B cell (primary cell): Measurements from ENCODE around the gene LPCAT1. TPM values are rescaled to one million over a fixed set of nuclear protein-coding genes. Genes with fewer than 3 reads are reported as not detected.
A peak's percentile ranks its signal among the peaks of the same experiment; 100 is the strongest.

Experiments used
- ATAC-seq: fragments of 200-7000 bp; cut with Tn5 transposase; one replicate; pipeline ENCODE4 v1.10.0; 2021; ENCODE audit warnings: low read depth, mild to moderate bottlenecking, moderate number of reproducible peaks, moderate library complexity
- CTCF ChIA-PET: fragments of 350-600 bp; sonication (Branson Sonifier 250); formaldehyde crosslinking; loops from one replicate; lab custom pipeline; 2021; ENCODE audit warnings: antibody characterized with exemption, inconsistent platforms; lab: Charles Lee
- POLR2A ChIA-PET: fragments of 350-600 bp; sonication (Branson Sonifier 250); formaldehyde crosslinking; loops from one replicate; lab custom pipeline; 2021; ENCODE audit warnings: antibody characterized with exemption; lab: Charles Lee
- DNase-seq: peaks from one replicate; pipeline ENCODE4 v3.0.0; 2013
- H2AFZ ChIP-seq: 2 replicates; pipeline ENCODE4 v1.6.1; 2012; ENCODE audit warnings: mild to moderate bottlenecking, low read depth, low read length; ENCODE audit not compliant: insufficient read depth, poor library complexity, severe bottlenecking
- H3K27ac ChIP-seq, 2 donors: 1 replicate in 1 of 2; 2 replicates in 1 of 2; pipeline ENCODE4 v1.5.1; 2012 to 2013; ENCODE audit warnings: low read length in 2 of 2, mild to moderate bottlenecking in 2 of 2, moderate library complexity in 1 of 2
- H3K27me3 ChIP-seq, 4 experiments: fragments of 200-600 bp in 1 of 4; sonication (generic) in 1 of 4; replicated peaks in 1 of 4; 1 replicate in 2 of 4; 2 replicates in 2 of 4; pipeline versions ENCODE4 v1.6.1 to v1.7.0; 2013 to 2016; ENCODE audit warnings: low read length in 3 of 4, mild to moderate bottlenecking in 2 of 4, mixed read lengths in 1 of 4, moderate library complexity in 1 of 4; ENCODE audit not compliant: insufficient read depth in 4 of 4, control insufficient read depth in 3 of 4; ENCODE audit errors: control extremely low read depth in 1 of 4
- H3K36me3 ChIP-seq, 2 experiments: replicated peaks in 1 of 2; 1 replicate in 1 of 2; 2 replicates in 1 of 2; pipeline versions ENCODE4 v1.6.1 to v1.7.1; 2013; ENCODE audit warnings: low read length in 1 of 2; ENCODE audit not compliant: insufficient read depth in 2 of 2, control insufficient read depth in 1 of 2; ENCODE audit errors: control extremely low read depth in 1 of 2, extremely low read depth in 1 of 2
- H3K4me1 ChIP-seq, 2 donors: fragments of 200-600 bp in 1 of 2; sonication (generic) in 1 of 2; 1 replicate in 1 of 2; 2 replicates in 1 of 2; pipeline versions ENCODE4 v1.5.1 to v1.6.1; 2013 to 2017; ENCODE audit warnings: low read length in 2 of 2; ENCODE audit not compliant: control insufficient read depth in 2 of 2, insufficient read depth in 2 of 2
- H3K4me2 ChIP-seq: replicated peaks from 2 replicates; pipeline ENCODE3; 2012; ENCODE audit warnings: mild to moderate bottlenecking, low read depth, low read length; ENCODE audit not compliant: poor library complexity, severe bottlenecking
- H3K4me3 ChIP-seq, 5 experiments: fragments of 200-600 bp in 1 of 5; sonication (generic) in 1 of 5; 1 replicate in 3 of 5; 2 replicates in 2 of 5; pipeline versions ENCODE4 v1.5.1 to v1.7.0; 2011 to 2016; ENCODE audit warnings: low read length in 4 of 5, mild to moderate bottlenecking in 4 of 5, low read depth in 2 of 5, control low read depth in 1 of 5, moderate library complexity in 1 of 5; ENCODE audit not compliant: insufficient read depth in 1 of 5; ENCODE audit errors: control extremely low read depth in 1 of 5, extremely low read depth in 1 of 5
- H3K79me2 ChIP-seq: fragments of 200-600 bp; sonication (generic); one replicate; pipeline ENCODE4 v1.6.0; 2016; ENCODE audit warnings: low read length; ENCODE audit not compliant: control insufficient read depth, insufficient read depth
- H3K9ac ChIP-seq: fragments of 200-600 bp; sonication (generic); 2 replicates; pipeline ENCODE4 v1.6.1; 2017; ENCODE audit warnings: mild to moderate bottlenecking, low read length, moderate library complexity
- H3K9me3 ChIP-seq, 3 donors: one replicate each; pipeline versions ENCODE4 v1.6.1 to v1.7.1; 2013; ENCODE audit warnings: low read length in 2 of 3; ENCODE audit not compliant: control insufficient read depth in 2 of 3, insufficient read depth in 1 of 3; ENCODE audit errors: control extremely low read depth in 1 of 3
- H4K20me1 ChIP-seq: 2 replicates; pipeline ENCODE4 v1.6.0; 2012; ENCODE audit warnings: mild to moderate bottlenecking, low read length; ENCODE audit not compliant: insufficient read depth, control insufficient read depth, poor library complexity, severe bottlenecking
- H3K27ac Mint-ChIP-seq: one replicate; pipeline ENCODE4 v1.8.0; 2021; ENCODE audit warnings: mixed read lengths
- H3K27me3 Mint-ChIP-seq: one replicate; pipeline ENCODE4 v1.8.0; 2021; ENCODE audit warnings: mixed read lengths
- H3K4me1 Mint-ChIP-seq: one replicate; pipeline ENCODE4 v1.8.0; 2021; ENCODE audit warnings: mixed read lengths
- H3K4me3 Mint-ChIP-seq: one replicate; pipeline ENCODE4 v1.8.0; 2021; ENCODE audit warnings: mixed read lengths
- H3K9me3 Mint-ChIP-seq: one replicate; pipeline ENCODE4 v1.8.0; 2022; ENCODE audit warnings: mixed read lengths; ENCODE audit not compliant: insufficient read depth
- EZH2 ChIP-seq: IDR thresholded peaks from 2 replicates; pipeline ENCODE4 v1.6.1; 2012; ENCODE audit warnings: borderline replicate concordance, low read depth, mild to moderate bottlenecking, moderate library complexity, low read length; ENCODE audit not compliant: insufficient read depth, poor library complexity, severe bottlenecking
- WGBS: methylation state at CpG from one replicate; pipeline ENCODE4 v1.1.5; 2013; ENCODE audit warnings: missing lambda C conversion rate; ENCODE audit not compliant: insufficient coverage; 5-methylcytosine and 5-hydroxymethylcytosine counted together
- intact Hi-C: fragments of 100-400 bp; cut with micrococcal nuclease; formaldehyde crosslinking; loops from one replicate; pipeline ENCODE4 v1.10.0; 2022
- polyA plus RNA-seq: library from polyadenylated mRNA; depleted of rRNA; stranded (reverse); fragments of >200 nt; gene quantifications from 2 replicates; pipeline ENCODE4 v1.2.3, GENCODE V29; 2012
- total RNA-seq, 2 donors: library from RNA; stranded (reverse); fragments of 120-200 nt in 1 of 2; gene quantifications; 1 replicate in 1 of 2; 2 replicates in 1 of 2; pipeline versions ENCODE4 v1.2.3 to v1.2.4, GENCODE V29; 2013 to 2022
- TF ChIP-seq, protein P1 (sequence below): fragments of 200-600 bp; IDR thresholded peaks from one replicate; pipeline ENCODE4 v1.8.0; 2022; ENCODE audit warnings: antibody characterized with exemption, mild to moderate bottlenecking

LPCAT1 gene
- total and polyA plus RNA-seq, 2 donors (not counting 1 experiment from before 2014, with no cell fraction given) = 94.8 to 159 TPM

DNA sequence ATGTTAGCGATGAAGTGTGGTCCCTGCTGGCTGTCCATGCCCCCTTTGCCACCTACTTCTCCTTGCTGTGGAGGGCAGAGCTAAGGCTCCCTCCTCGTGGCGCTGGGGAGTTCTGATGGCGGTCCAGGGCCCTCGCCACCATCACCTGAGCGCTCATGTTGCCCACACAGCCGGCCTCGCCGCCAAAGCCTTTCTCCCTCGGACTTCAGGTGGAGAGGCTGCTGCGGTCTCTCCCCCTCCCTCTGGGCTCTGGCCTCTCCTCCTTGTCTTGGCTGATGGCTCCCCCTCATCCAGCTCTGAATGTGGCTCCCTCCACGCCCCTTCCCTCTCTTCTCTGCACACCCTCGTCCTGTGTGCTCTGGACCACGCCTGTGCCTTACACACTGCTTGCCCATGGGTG lies 14.5 kb upstream of the LPCAT1 start:
- intact Hi-C loops = loop anchor here (10.0 kb wide), 1 partner anchor 57 kb away; no protein-coding TSS in a partner anchor
- no peak for ATAC-seq
- no peaks in the 10 kb centered on the region for H3K79me2 ChIP-seq
- no peaks in the 10 kb centered on the region for H3K9me3 Mint-ChIP-seq
- ChIA-PET POLR2A (no interaction called here), CTCF (interaction anchor here (0.8 to 2.4 kb wide), 3 partner anchors 26 to 56 kb away, joined by 3 to 5 read pairs (median 3); no protein-coding TSS in a partner anchor)
- no peak overlapping the region for H3K4me2 ChIP-seq
- H3K9me3 ChIP-seq = peaks cover 0 to 11% (median 0%) of the 10 kb centered on the region in 3 donors
- H3K4me1 ChIP-seq = peaks cover 19% of the 10 kb centered on the region in 2 donors
- H3K27me3 ChIP-seq = no peaks in the 10 kb centered on the region
- no peaks in the 10 kb centered on the region for H3K36me3 ChIP-seq
- peaks cover 32% of the 10 kb centered on the region for H3K4me1 Mint-ChIP-seq
- no peaks in the 10 kb centered on the region for H3K27me3 Mint-ChIP-seq
- H3K9ac ChIP-seq = no peak overlapping the region
- DNase-seq = no peak
- no peak overlapping the region for H3K27ac ChIP-seq
- no peak overlapping the region for H2AFZ ChIP-seq
- 98% methylated on average over 14 of the region's 14 CpGs for WGBS
- H3K27ac Mint-ChIP-seq = peak overlapping the region; percentile 76
- peak overlapping the region; percentile 30 for H3K4me3 Mint-ChIP-seq
- TF ChIP-seq, protein P1, sequence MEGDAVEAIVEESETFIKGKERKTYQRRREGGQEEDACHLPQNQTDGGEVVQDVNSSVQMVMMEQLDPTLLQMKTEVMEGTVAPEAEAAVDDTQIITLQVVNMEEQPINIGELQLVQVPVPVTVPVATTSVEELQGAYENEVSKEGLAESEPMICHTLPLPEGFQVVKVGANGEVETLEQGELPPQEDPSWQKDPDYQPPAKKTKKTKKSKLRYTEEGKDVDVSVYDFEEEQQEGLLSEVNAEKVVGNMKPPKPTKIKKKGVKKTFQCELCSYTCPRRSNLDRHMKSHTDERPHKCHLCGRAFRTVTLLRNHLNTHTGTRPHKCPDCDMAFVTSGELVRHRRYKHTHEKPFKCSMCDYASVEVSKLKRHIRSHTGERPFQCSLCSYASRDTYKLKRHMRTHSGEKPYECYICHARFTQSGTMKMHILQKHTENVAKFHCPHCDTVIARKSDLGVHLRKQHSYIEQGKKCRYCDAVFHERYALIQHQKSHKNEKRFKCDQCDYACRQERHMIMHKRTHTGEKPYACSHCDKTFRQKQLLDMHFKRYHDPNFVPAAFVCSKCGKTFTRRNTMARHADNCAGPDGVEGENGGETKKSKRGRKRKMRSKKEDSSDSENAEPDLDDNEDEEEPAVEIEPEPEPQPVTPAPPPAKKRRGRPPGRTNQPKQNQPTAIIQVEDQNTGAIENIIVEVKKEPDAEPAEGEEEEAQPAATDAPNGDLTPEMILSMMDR = no peak
- no peak for TF ChIP-seq EZH2
- H4K20me1 ChIP-seq = no peaks in the 10 kb centered on the region
- H3K4me3 ChIP-seq = no peak overlapping the region

DNA sequence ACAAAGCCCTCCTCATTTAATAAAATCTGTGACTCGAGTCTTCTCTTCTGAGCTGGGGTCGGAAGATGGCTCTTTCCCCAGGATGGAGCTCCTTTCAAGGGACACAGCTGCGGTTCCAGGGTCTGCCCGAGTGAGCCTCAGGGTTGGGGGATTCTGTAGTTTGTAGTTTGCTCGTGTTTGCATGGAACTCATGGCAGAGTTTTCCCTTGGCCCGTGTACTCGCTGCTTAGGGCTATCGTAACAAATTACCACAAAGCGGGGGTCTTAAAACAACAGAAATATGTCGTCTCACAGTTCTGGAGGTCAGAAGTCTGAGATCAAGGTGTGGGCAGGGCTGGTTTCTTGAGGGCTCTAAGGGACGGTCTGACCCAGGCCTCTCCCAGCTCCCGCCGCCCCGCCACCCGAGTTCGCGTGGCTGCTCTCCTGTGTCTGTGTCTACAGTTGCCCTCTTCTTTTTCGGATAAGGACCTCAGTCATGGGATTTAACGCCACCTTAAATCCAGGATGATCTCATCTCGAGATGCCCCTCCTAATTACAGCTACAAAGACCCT lies 13.9 kb upstream of the LPCAT1 start:
- TF ChIP-seq, protein P1 = no peak
- TF ChIP-seq EZH2 = no peak
- no peaks in the 10 kb centered on the region for H3K27me3 Mint-ChIP-seq
- no peaks in the 10 kb centered on the region for H3K36me3 ChIP-seq
- ATAC-seq = no peak
- no peak for DNase-seq
- peaks cover 32% of the 10 kb centered on the region for H3K4me1 Mint-ChIP-seq
- no peak overlapping the region for H3K4me2 ChIP-seq
- H3K9me3 Mint-ChIP-seq = no peaks in the 10 kb centered on the region
- ChIA-PET CTCF (interaction anchor here (1.0 to 2.4 kb wide), 2 partner anchors 26 to 156 kb away, joined by 3 to 5 read pairs; no protein-coding TSS in a partner anchor), POLR2A (no interaction called here)
- H3K4me1 ChIP-seq = peaks cover 19% of the 10 kb centered on the region in 2 donors
- no peak overlapping the region for H3K4me3 Mint-ChIP-seq
- intact Hi-C loops = loop anchor here (2.0 to 10.0 kb wide), 2 partner anchors 53 to 57 kb away; no protein-coding TSS in a partner anchor
- H3K9ac ChIP-seq = no peak overlapping the region
- H3K27ac Mint-ChIP-seq = peak overlapping the region; percentile 95
- H3K27ac ChIP-seq = peak overlapping the region in 1 of 2 donors; percentile 98
- peaks cover 0 to 11% (median 0%) of the 10 kb centered on the region in 3 donors for H3K9me3 ChIP-seq
- H3K79me2 ChIP-seq = no peaks in the 10 kb centered on the region
- H3K4me3 ChIP-seq = no peak overlapping the region
- H2AFZ ChIP-seq = no peak overlapping the region
- H3K27me3 ChIP-seq = no peaks in the 10 kb centered on the region
- H4K20me1 ChIP-seq = no peaks in the 10 kb centered on the region
- WGBS = 97% methylated on average over 19 of the region's 20 CpGs
